Caco-2 (cell line): Measurements from ENCODE around the gene RPUSD4. TPM values are rescaled to one million over a fixed set of nuclear protein-coding genes. Genes with fewer than 3 reads are reported as not detected.

Experiments used
- Bru-seq: library from RNA; stranded (reverse); fragments of 400-500 nt; gene quantifications from one replicate; lab custom pipeline; 2021; lab: Mats Ljungman, UMichigan
- BruChase-seq, 2 experiments: library from RNA; stranded (reverse); fragments of 400-500 nt; gene quantifications; one replicate each; lab custom pipeline; 2021; lab: Mats Ljungman, UMichigan
- BruUV-seq: library from RNA; stranded (reverse); fragments of 400-500 nt; replicated peaks from 2 replicates; lab custom pipeline; 2021; lab: Mats Ljungman, UMichigan
- CTCF ChIA-PET: fragments of 300-600 bp; sonication (Branson Sonifier 250); formaldehyde crosslinking; loops from one replicate; lab custom pipeline; 2022; ENCODE audit warnings: antibody characterized with exemption; lab: Charles Lee
- POLR2A ChIA-PET: fragments of 300-600 bp; sonication (Branson Sonifier 250); formaldehyde crosslinking; loops from one replicate; lab custom pipeline; 2022; ENCODE audit warnings: antibody characterized with exemption; lab: Charles Lee
- DNase-seq, 2 experiments: peaks; one replicate each; pipeline versions ENCODE4 v3.0.0 to v3.0.0-alpha.2; 2020 to 2022
- H3K27me3 ChIP-seq: replicated peaks from 2 replicates; pipeline ENCODE4 v1.6.0; 2011; ENCODE audit warnings: low read length; ENCODE audit not compliant: control insufficient read depth, insufficient read depth
- H3K36me3 ChIP-seq: 2 replicates; pipeline ENCODE4 v1.5.1; 2011; ENCODE audit warnings: low read length; ENCODE audit not compliant: control insufficient read depth, insufficient read depth
- H3K4me1 ChIP-seq: fragments of 250-450 bp; sonication (Bioruptor Pico); 2 replicates; pipeline ENCODE4 v1.5.1; 2020; ENCODE audit warnings: mild to moderate bottlenecking
- H3K4me3 ChIP-seq: 2 replicates; pipeline ENCODE4 v1.5.1; 2011; ENCODE audit warnings: low read depth, mild to moderate bottlenecking, control low read depth, low read length
- H3K9me3 ChIP-seq: fragments of 250-450 bp; sonication (Bioruptor Pico); 2 replicates; pipeline ENCODE4 v1.5.1; 2020; ENCODE audit warnings: mild to moderate bottlenecking, moderate library complexity
- H3K27ac Mint-ChIP-seq: one replicate; pipeline ENCODE4 v1.8.0; 2022; ENCODE audit warnings: mixed read lengths; ENCODE audit not compliant: unreplicated experiment
- H3K27me3 Mint-ChIP-seq: one replicate; pipeline ENCODE4 v1.8.0; 2022; ENCODE audit warnings: mixed read lengths; ENCODE audit not compliant: insufficient read depth, unreplicated experiment
- H3K36me3 Mint-ChIP-seq: one replicate; pipeline ENCODE4 v1.8.0; 2022; ENCODE audit warnings: mild to moderate bottlenecking, mixed read lengths; ENCODE audit not compliant: insufficient read depth, unreplicated experiment
- H3K4me1 Mint-ChIP-seq: one replicate; pipeline ENCODE4 v1.8.0; 2022; ENCODE audit warnings: low read depth, mixed read lengths; ENCODE audit not compliant: unreplicated experiment
- H3K4me3 Mint-ChIP-seq: one replicate; pipeline ENCODE4 v1.8.0; 2022; ENCODE audit warnings: mild to moderate bottlenecking, moderate library complexity, mixed read lengths; ENCODE audit not compliant: unreplicated experiment
- H3K9me3 Mint-ChIP-seq: one replicate; pipeline ENCODE4 v1.8.0; 2022; ENCODE audit warnings: mixed read lengths; ENCODE audit not compliant: unreplicated experiment
- intact Hi-C: fragments of 100-400 bp; cut with micrococcal nuclease; formaldehyde crosslinking; loops from one replicate; pipeline ENCODE4 v1.10.0; 2022; ENCODE audit not compliant: unreplicated experiment
- long read RNA-seq: library from polyadenylated mRNA; stranded (forward); transcript quantifications from one replicate; pipeline ENCODE4 v2.0.0, GENCODE V29; 2022
- total RNA-seq: library from RNA; stranded (reverse); gene quantifications from 2 replicates; pipeline ENCODE4 v1.2.3, GENCODE V29; 2022
- TF ChIP-seq, protein P1 (sequence below), 2 experiments: fragments of 200-600 bp in 1 of 2; IDR thresholded peaks; 1 replicate in 1 of 2; 2 replicates in 1 of 2; pipeline versions ENCODE4 v1.5.1 to v1.8.0; 2011 to 2022; ENCODE audit warnings: antibody characterized with exemption in 1 of 2, control low read depth in 1 of 2, inconsistent platforms in 1 of 2, low read depth in 1 of 2, low read length in 1 of 2, mild to moderate bottlenecking in 1 of 2, moderate library complexity in 1 of 2; ENCODE audit not compliant: insufficient read depth in 1 of 2, severe bottlenecking in 1 of 2, unreplicated experiment in 1 of 2

The RPUSD4 gene
- total RNA-seq (74.2 and 74.3 TPM in 2 replicates), Bru-seq, nascent RNA (percentile 96 among the genes with signal in this experiment), BruChase-seq, experiment 1, labeled RNA remaining after a 2-hour chase (percentile 96 among the genes with signal in this experiment), BruChase-seq, experiment 2, labeled RNA remaining after a 6-hour chase (percentile 93 among the genes with signal in this experiment)
- long read RNA-seq, transcript RPUSD4-201 (7 exons, 2,512 nt): major isoform, 85 of 108 reads
- long read RNA-seq, partial matches to known transcripts: 6 of 108 reads
- long read RNA-seq, other reads (novel, unspliced or antisense): 17 of 108 reads

DNA sequence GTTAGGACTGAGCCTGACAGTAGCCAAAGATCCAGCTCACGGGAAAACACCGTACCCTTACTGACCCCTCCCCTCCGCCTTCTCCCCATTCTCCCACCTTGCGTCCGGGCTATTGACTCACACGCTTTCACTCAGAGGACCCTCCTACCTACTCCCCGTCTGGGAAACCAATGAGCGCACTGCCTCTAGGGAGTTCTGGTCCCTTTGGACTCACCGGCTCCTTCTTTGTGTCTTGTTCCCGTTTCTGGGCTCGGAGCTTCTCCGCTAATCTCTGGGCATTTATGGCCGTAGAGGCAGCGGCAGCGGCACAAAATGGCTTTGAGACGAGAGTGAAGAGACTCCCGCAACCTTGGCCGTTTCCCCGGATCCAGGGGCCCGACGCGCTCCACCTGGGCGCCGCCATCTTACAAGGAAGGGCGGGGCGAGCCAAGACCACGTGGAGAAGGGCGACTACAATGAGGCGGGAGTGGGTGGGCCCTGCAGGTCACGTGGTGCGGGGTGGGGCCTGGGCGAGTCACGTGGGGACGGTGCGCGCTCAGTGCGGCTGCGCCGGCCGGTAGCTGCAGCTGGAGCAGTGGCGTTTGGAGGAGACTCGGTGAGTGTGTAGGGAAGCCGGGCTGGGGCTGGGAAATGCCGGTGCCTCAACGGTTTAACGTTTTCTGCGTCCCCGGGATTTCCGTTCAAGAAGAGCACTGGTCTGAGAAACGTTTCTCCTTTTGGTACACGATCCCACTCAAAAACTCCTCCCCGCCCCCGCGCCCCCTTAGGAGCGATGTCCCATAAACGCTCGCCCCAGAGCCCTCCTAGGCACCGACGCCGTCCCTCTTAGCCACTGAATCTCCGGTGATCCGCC is at the start of gene RPUSD4, which contains the start of gene FAM118B:
Gene RPUSD4, minus strand, starts transcription at position 415 of the 853 bp plus-strand sequence. Its CDS starts 12 bp downstream, at position 403.
Gene FAM118B, plus strand, starts transcription at position 547 of the 853 bp plus-strand sequence. CDS start 23,220 bp downstream, outside the sequence.
- Mint-ChIP-seq H3K27me3 (no peaks in the 10 kb centered on the region), H3K4me3 (peak within 1 kb of the TSS; percentile 95), H3K9me3 (no peaks in the 10 kb centered on the region), H3K4me1 (peaks cover 19% of the 10 kb centered on the region), H3K36me3 (peaks cover 41% of the 10 kb centered on the region), H3K27ac (peak within 1 kb of the TSS; percentile 93)
- Histone ChIP-seq H3K36me3 (peaks cover 4% of the 10 kb centered on the region; the same call in 1 of the 2 replicates), H3K4me1 (peaks cover 11% of the 10 kb centered on the region; the same call in 1 of the 2 replicates), H3K27me3 (no peaks in the 10 kb centered on the region), H3K4me3 (peak within 1 kb of the TSS; percentile 87), H3K9me3 (no peaks in the 10 kb centered on the region)
- BruUV-seq: no TSS peak
- POLR2A ChIA-PET: interaction anchor here (0.5 to 1.6 kb wide), 12 partner anchors 9 to 1589 kb away, joined by 3 to 8 read pairs (median 4); partner anchors contain the start of genes FOXRED1, PUS3, SRPRA and ST3GAL4
- CTCF ChIA-PET: interaction anchor here (0.8 to 1.0 kb wide), 2 partner anchors 18 to 269 kb away, joined by 3 to 4 read pairs; no protein-coding TSS in a partner anchor
- TF ChIP-seq, protein P1, sequence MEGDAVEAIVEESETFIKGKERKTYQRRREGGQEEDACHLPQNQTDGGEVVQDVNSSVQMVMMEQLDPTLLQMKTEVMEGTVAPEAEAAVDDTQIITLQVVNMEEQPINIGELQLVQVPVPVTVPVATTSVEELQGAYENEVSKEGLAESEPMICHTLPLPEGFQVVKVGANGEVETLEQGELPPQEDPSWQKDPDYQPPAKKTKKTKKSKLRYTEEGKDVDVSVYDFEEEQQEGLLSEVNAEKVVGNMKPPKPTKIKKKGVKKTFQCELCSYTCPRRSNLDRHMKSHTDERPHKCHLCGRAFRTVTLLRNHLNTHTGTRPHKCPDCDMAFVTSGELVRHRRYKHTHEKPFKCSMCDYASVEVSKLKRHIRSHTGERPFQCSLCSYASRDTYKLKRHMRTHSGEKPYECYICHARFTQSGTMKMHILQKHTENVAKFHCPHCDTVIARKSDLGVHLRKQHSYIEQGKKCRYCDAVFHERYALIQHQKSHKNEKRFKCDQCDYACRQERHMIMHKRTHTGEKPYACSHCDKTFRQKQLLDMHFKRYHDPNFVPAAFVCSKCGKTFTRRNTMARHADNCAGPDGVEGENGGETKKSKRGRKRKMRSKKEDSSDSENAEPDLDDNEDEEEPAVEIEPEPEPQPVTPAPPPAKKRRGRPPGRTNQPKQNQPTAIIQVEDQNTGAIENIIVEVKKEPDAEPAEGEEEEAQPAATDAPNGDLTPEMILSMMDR (IDR thresholded peaks at IDR 0.05; ENCODE audit: insufficient read depth in 1 of 2, low read depth in 1 of 2, low read length in 1 of 2, severe bottlenecking in 1 of 2, unreplicated experiment in 1 of 2): no peak
- DNase-seq: peak; percentile 100
- intact Hi-C loops: loop anchor here (1.0 to 5.0 kb wide), 2 partner anchors 57 to 149 kb away; partner anchors contain the start of genes CDON and SRPRA

DNA sequence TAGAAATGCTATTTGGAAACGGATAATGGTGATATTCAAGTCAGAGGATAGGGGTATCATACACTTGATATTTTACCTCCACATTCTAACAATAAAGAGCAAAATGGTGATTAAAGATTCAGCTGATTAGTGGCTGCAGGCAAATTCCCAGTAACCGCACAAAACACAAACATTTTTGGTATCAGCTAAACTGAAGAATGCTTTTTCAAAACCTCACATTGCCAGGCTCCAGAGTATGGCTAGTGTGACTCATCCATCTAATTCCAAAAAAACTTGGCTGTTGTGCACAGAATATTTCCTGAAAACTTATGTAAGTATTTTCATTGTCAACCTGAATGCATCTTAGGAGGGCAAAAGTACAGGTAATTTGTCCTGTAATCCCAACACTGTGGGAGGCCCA is 46.3 kb upstream of the RPUSD4 start:
- H3K4me1 Mint-ChIP-seq: no peaks in the 10 kb centered on the region
- ChIA-PET POLR2A (no interaction called here), CTCF (no interaction called here)
- no peak overlapping the region for H3K4me3 Mint-ChIP-seq
- H3K27ac Mint-ChIP-seq: no peak overlapping the region
- Histone ChIP-seq H3K4me3 (no peak overlapping the region), H3K36me3 (no peaks in the 10 kb centered on the region), H3K9me3 (no peaks in the 10 kb centered on the region), H3K27me3 (no peaks in the 10 kb centered on the region), H3K4me1 (no peaks in the 10 kb centered on the region)
- no peak for DNase-seq
- no peaks in the 10 kb centered on the region for H3K9me3 Mint-ChIP-seq
- no peaks in the 10 kb centered on the region for H3K27me3 Mint-ChIP-seq
- peaks cover 88% of the 10 kb centered on the region for H3K36me3 Mint-ChIP-seq
- no TSS peak for BruUV-seq
- intact Hi-C loops: no loop called here
- TF ChIP-seq, protein P1 (IDR thresholded peaks at IDR 0.05; ENCODE audit: insufficient read depth in 1 of 2, low read depth in 1 of 2, low read length in 1 of 2, severe bottlenecking in 1 of 2, unreplicated experiment in 1 of 2): no peak

GRCh38 chr11:126257144-126257543 is 45.7 kb upstream of the RPUSD4 start:
- BruUV-seq: TSS peak; percentile 11
- Mint-ChIP-seq H3K27me3 (no peaks in the 10 kb centered on the region), H3K4me3 (no peak overlapping the region), H3K27ac (no peak overlapping the region), H3K4me1 (no peaks in the 10 kb centered on the region), H3K36me3 (peaks cover 88% of the 10 kb centered on the region), H3K9me3 (no peaks in the 10 kb centered on the region)
- Histone ChIP-seq H3K4me1 (no peaks in the 10 kb centered on the region), H3K36me3 (no peaks in the 10 kb centered on the region), H3K27me3 (no peaks in the 10 kb centered on the region), H3K9me3 (no peaks in the 10 kb centered on the region), H3K4me3 (no peak overlapping the region)
- DNase-seq: no peak
- TF ChIP-seq, protein P1 (IDR thresholded peaks at IDR 0.05; ENCODE audit: insufficient read depth in 1 of 2, low read depth in 1 of 2, low read length in 1 of 2, severe bottlenecking in 1 of 2, unreplicated experiment in 1 of 2): no peak
- CTCF ChIA-PET: no interaction called here
- intact Hi-C loops: no loop called here
- POLR2A ChIA-PET: no interaction called here
